RWPE1 (cell line): ENCODE measurements around the gene PATL2.
"Not testable (repeated sequence)": the region's sequence is repeated elsewhere in the genome, so short reads cannot be mapped to it uniquely, and the experiment has no call there.

Source experiments
- CTCF ChIA-PET: fragments of 350-600 bp; sonication (Branson Sonifier 250); formaldehyde crosslinking; extraction: SDS; loops from one replicate; lab custom pipeline; 2021; lab: Yijun Ruan, JAX
- POLR2A ChIA-PET: fragments of 400-600 bp; formaldehyde crosslinking; extraction: SDS; loops from one replicate; lab custom pipeline; 2020; ENCODE audit warnings: antibody characterized with exemption; ENCODE audit not compliant: low non-redundant PET; lab: Yijun Ruan, JAX
- DNase-seq: peaks from one replicate; pipeline ENCODE4 v3.0.0; 2012; ENCODE audit warnings: low spot score
- H3K27ac ChIP-seq: fragments of 450-650 bp; 2 replicates; pipeline ENCODE4 v1.5.1; 2017
- CTCF ChIP-seq: fragments of 450-650 bp; conservative IDR thresholded peaks from 2 replicates; pipeline ENCODE4 v1.5.1; 2017; ENCODE audit warnings: low read depth, mild to moderate bottlenecking

The PATL2 gene

GRCh38 chr15:44711096-44711742 is at the start of gene PATL2, which contains the start of gene B2M:
Gene PATL2, minus strand, starts transcription at chr15:44711323. Its CDS starts 34,833 bp downstream, at chr15:44676490.
Gene B2M, plus strand, starts transcription at chr15:44711517. Its CDS starts 30 bp downstream, at chr15:44711547.
- peak within 1 kb of the TSS; percentile 88 for H3K27ac ChIP-seq
- peak; percentile 98 for DNase-seq
- ChIA-PET POLR2A (interaction anchor here (0.5 to 2.7 kb wide), 8 partner anchors 16 to 504 kb away, joined by 3 to 14 read pairs (median 5); partner anchors contain the start of gene SPG11), CTCF (interaction anchor here (0.6 to 0.7 kb wide), 3 partner anchors 14 to 421 kb away, joined by 3 to 6 read pairs (median 3); no protein-coding TSS in a partner anchor)
- TF ChIP-seq CTCF: no peak

- POLR2A ChIA-PET: no interaction called here
- CTCF ChIA-PET: interaction anchor here (1.2 kb wide), 1 partner anchor 90 kb away, joined by 5 read pairs; the partner anchor contains the start of gene SPG11
- no peak overlapping the region for H3K27ac ChIP-seq
- no peak for TF ChIP-seq CTCF
- no peak for DNase-seq
Observed at GRCh38 chr15:44753345-44753744, 42.2 kb upstream of the PATL2 start.

- POLR2A ChIA-PET, H3K27ac ChIP-seq, DNase-seq, CTCF ChIA-PET: not testable (repeated sequence)
Observed at GRCh38 chr15:44743454-44743853, 32.3 kb upstream of the PATL2 start.

GRCh38 chr15:44739222-44739847 is 28.2 kb upstream of the PATL2 start:
- POLR2A ChIA-PET, H3K27ac ChIP-seq, DNase-seq: not testable (repeated sequence)
- CTCF ChIA-PET: interaction anchor here (1.0 to 1.3 kb wide), 3 partner anchors 12 to 73 kb away, joined by 3 to 6 read pairs (median 5); no protein-coding TSS in a partner anchor

- CTCF ChIA-PET: interaction anchor here (0.6 to 1.6 kb wide), 7 partner anchors 13 to 153 kb away, joined by 3 to 16 read pairs (median 4); partner anchors contain the start of gene SPG11
- TF ChIP-seq CTCF: peak; percentile 85
- H3K27ac ChIP-seq: no peak overlapping the region
- POLR2A ChIA-PET: no interaction called here
- DNase-seq: peak; percentile 51
Observed at GRCh38 chr15:44738340-44738984, 27.3 kb upstream of the PATL2 start.

DNA sequence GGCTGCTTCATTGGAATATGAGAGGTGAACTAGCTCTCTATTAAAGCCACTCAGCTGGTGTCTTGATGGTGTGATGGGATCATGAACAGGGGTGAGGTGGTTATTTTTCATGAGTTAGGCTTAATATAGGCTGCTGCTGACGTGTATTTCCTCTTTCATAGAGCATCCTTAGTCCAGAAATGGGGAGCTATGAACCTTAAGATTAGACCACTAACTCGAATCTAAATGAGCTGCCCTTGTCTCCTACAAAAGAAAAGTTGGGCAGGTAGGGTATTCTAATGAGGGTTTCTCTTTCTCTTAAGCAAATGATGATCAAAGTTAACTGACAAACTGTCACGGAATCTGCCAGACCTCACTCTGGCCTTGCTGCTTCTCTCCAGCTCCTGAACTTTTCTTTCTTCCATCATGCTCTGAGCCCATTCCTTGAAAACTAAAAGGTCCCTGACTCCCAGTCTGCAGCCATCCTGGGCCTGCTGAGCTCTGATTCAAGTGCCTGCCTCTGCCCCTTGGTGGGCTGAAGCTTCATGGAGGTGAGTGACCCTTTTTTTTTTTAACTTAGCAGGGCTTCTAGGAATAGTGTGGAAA is 25.1 kb upstream of the PATL2 start, which contains the start of gene TRIM69:
Gene TRIM69 (plus strand): TSS at position 348 of the 585 bp plus-strand sequence. CDS start 177 bp downstream, at position 525.
- no peak within 1 kb of the TSS for H3K27ac ChIP-seq
- CTCF ChIA-PET: interaction anchor here (0.9 to 1.6 kb wide), 4 partner anchors 23 to 151 kb away, joined by 3 to 8 read pairs (median 4); no protein-coding TSS in a partner anchor
- DNase-seq: no peak
- TF ChIP-seq CTCF: no peak
- POLR2A ChIA-PET: no interaction called here
